Activated CD4-positive, CD25-positive, alpha-beta regulatory T cell treated with anti-CD3 and anti-CD28 coated beads, Interleukin-2, amount 50 U/mL, for 16 hours (primary cell): ENCODE results near the gene HRH3.

ENCODE experiments used
- DNase-seq: peaks from one replicate; pipeline ENCODE4 v3.0.0-alpha.2; 2020; ENCODE audit warnings: low read depth, low spot score

HRH3 gene

DNA sequence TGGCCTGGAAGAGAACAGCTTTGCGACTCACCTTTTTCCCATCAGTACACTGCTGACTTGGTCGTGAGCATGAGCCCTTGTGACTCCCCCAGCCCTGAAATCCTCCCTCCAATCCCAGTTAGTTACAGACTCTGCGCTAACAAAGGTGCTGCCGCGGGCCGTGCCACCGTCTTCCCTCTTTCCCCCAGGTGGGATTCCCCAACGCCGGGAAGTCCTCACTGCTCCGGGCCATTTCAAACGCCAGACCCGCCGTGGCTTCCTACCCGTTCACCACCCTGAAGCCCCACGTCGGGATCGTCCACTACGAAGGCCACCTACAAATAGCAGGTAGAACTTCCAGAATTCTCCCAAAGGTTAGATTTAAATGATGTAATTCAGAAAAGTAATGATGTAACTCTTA, 21.1 kb downstream of the HRH3 start:
- no peak for DNase-seq

DNA sequence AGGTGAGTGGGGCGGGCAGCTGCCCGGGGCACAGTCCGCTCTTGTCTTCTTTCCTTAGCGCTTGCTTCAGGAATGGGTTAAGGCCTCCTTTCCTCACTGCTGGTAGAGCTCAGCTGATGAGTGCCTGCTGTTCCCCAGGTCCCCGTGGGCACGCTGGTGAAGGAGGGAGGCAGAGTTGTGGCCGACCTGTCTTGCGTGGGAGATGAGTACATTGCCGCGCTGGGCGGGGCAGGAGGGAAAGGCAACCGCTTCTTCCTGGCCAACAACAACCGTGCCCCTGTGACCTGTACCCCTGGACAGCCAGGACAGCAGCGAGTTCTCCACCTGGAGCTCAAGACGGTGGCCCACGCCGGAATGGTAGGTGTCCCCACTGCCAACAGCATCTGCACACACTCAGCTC, 21.6 kb downstream of the HRH3 start:
- no peak for DNase-seq

DNA sequence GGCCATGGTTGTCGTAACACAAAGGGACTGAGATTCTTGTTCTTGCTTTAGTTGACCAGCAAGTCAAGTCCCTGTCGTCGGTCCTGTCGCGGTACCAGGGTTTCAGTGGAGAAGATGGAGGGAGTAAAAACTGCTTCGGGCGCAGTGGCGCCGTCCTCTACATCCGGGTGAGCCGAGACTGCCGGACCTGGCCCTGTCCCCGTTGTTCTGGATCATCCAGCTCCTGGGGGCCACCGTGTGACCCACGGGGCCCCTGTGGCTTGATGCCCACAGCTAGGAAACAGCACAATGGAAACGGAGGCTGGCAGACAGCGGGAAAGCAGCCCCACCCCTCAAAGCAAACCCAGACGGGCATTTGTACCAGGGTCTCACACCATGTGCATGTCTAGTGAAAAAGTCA, 22.3 kb downstream of the HRH3 start:
- DNase-seq: no peak

DNA sequence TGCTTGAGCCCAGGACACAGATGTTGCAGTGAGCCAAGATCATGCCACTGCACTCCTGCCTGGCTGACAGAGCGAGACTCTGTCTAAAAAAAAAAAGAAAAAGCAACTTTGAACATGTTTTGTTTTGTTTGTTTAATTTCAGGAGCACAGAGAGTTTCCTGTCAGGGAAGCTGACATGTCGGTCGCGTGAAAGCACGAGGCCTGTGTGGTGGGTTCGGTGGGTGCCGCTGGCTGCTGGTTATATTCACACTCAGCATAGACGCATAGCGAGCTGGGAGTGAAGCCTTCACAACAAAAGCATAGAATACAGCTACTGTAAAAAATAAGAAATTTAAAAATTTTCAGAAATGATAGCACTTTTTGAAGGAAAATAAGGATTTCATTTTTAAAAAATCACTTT, 22.8 kb downstream of the HRH3 start:
- no peak for DNase-seq

DNA sequence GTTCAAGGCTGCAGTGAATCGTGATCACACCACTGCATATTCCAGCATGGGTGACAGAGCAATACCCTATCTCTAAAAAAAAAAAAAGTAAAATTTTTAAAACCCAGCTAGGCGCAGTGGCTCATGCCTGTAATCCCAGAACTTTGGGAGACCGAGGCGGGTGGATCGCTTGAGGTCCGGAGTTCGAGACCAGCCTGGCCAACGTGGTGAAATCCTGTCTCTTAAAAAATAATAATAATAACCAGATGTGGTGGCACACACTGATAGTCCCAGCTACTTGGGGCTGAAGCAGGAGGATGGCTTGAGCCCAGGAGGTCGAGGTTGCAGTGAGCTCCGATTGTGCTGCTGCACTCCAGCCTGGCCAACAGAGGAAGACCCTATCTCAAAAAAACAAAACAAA, 23.8 kb downstream of the HRH3 start:
- DNase-seq: no peak

DNA sequence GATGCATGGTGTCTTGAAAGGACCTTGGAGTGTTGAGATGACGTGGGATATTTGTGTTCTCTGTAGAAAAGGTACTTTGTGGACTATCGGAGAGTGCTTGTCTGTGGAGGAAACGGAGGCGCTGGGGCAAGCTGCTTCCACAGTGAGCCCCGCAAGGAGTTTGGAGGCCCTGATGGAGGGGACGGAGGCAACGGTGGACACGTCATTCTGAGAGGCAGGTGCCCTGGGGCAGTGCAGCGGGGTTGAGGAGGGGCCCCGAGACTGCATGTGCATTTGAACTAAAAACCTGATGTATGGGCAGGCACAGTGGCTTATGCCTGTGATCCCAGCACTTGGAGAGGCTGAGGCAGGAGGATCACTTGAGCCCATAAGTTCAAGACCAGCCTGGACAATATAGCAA, 24.3 kb downstream of the HRH3 start:
- no peak for DNase-seq

DNA sequence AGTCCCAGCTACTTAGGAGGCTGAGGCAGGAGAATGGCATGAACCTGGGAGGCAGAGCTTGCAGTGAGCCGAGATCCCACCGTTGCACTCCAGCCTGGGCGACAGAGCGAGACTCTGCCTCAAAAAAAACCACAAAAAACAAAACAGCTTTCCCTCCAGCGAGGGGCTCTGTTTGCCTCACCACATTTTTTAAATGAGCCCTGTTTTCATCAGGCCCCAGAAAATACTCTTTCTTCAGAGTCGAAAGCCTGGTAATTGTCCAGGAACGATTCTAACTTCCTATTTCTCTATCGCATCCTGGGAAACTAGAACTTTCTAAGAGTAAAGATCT, 25.0 kb downstream of the HRH3 start:
- DNase-seq: no peak

DNA sequence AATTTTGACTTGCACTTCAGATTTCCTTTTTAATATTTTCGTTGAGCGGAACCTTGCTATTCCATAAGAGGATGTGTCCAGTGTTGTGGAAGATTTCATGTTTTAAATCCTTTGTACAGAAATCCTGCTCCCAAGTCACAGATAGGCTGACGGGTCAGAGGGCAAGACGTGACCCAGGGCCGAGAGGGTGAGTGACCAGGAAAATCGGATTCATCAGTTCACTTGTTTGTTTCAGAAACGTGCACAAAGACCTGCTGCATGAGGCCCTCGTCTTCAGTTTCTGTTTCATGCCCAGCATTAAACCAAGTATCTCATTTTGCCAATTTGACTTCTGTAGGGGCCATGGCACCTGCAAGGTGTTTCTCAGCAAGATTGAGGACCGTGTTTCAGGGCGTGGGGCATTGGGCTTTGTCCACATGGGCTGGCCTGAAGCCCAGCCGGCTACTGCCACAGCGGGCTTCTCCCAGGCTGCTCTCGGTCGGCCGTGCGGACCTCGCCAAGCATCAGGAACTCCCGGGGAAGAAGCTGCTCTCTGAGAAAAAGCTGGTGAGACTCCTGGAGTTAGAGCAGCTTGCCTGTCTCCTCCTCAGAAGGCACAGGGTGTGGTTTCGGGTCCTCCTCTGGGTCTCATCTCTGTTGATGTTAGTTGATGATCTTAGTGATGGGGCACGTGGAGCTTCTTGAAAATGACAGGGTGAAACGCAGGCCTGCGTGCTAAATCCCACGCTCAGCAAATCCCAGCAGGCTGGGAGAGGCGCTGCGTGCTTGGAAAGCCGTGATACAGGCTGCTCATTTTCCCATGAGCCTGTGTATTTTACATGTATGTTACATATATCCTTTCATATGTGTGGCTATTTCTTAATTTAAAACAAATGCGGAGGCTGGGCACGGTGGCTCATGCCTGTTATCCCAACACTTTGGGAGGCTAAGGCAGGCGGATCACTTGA, 26.7 kb downstream of the HRH3 start:
- DNase-seq: no peak

DNA sequence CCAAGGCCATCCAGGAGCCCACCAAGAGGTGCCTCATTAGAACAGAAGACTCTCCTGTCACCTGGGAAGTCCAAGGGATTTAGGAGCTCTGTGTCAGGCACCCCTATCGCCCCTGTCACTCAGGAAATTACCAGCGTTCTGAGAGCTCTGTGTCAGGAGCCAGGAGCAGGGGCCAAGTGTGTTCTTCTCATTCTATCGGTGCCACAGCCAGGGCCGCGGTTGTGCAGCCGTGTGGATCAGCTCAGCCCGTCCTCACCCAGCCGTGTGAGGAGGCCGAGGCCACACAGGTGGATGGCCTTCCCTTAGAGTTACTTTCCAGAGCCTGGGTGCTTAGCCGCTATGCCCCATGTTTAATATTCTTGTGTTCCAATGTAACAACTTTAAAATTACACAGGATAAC, 27.4 kb downstream of the HRH3 start:
- DNase-seq: no peak

DNA sequence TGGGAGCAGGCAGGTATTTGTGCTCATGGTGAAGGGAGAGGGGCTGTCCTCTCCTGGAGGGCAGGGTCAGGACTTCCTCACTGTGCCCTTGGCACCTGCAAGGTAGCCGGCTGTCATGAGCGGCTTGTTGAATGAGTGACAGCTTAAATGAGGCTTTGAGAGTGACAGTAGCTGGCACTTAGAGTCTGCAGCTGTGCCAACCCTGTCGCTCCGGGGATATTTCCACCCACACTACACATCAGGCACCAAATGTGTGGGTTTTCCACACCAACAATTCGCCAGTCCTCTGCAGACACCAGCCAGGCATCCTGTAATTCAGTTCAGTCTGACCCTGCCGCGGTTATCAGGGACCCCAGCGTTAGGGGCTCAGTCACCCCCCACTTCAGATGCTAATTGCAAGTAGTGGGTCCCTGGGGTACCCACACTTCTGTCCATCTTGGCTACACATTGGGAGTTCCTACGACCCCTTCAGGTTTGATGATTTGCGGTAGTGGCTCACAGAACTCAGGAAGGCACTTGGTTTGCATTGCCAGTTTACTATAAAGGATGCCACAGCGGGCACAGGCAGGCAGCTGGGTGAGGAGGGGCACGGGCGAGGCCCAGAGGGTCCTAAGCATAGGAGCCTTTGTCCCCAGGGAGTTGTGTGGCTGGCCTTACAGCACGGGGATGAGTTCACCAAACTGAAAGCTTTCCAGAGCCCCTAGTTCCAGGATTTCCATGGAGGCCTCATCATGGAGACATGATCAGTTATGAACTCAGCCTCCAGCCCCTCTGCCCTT, 28.1 kb downstream of the HRH3 start:
- DNase-seq: no peak

DNA sequence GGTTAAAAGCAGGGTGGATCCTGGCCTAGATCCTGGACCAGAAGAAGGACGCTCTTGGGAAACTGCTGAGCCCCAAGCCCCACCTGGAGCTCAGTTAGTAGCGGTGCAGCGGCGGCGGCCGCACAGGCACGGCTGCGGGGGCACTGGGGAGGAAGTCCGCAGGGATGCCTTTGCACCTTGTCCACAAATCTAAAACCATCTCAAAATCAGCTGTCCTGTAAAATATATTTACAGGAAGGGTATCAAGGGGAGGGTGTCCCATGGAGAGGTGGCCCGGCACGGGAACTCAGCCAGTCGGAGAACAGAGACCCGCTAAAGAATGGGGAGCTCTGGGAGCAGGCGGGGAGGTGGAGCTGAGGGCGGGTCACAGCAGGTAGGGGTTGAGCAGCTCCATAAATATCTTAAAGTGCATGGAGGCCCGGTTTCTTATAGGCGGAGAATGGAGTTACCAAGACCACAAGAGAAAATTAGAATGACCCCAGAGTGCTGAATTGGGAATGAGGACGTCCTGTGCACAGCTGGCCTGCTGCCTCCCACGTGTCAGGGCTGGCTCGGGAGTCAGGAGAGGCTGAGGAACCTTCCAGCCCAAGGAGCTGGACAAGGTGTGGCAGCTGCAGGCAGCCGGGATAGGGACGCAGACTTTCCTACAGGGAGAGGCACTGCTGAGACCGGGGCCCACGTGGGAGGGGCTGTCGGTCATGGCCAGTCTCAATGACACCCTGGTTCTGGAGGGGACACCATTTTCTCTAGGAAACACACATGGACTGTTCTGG, 29.3 kb downstream of the HRH3 start:
- no peak for DNase-seq

DNA sequence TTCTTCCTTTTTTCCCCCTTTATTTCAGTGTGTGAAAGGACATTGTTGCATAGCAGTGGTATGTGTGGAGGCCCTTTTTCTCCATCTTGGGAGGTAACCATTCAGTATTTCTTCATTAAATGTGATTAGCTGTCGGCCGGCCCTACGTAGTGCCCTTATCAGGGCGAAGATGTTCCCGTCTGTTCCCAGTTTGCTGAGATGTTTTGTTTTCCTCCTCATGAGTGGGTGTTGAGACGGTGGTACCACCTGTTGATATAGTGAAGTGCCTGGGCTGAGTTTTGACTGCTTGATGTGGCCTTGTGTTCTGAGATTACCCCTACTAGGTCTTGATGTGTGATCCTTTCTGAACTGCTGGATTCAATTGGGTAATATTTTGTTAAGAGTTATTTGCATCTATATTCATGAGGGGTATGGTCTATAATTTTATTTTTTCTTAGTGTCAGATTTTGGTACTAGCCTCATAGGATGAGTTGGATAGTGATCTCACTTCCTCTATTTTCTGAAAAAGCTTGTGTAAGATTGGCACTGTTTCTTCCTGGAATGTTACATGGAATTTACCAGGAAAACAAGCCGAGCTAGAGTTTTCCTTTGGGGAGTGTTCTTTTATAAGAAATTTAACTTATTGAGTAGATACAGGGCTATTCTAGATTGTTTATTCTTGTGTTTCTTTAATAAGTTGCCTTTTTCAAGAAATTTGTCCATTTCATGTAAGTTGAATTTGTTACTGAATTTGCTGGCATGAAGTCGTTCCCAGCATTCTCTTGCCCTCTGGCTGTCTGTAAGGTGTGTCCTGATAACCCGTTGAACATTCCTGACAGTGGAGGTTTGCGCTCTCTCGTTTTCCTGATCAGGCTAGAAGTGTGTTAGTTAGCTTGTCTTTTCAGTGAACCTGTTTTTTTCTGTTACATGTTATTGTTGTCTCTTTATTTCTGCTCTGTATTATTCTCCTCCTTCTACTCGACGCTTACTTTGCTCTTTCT, 32.9 kb downstream of the HRH3 start:
- no peak for DNase-seq

DNA sequence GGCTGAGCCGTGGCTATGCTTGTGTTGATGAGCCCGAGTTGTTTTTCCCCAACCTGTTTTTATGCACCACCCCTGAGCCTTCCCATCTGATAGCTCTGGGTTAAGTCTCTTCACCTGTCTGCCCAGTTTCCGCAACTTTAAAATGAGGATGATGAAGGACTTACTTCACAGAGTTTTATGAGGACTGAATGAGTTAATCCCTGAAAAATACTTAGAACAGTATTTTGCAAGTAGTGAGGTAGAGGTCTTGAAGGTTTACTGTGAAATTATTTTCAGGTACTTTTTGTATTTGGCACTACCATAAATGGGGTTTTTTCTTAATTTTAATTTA, 34.0 kb downstream of the HRH3 start:
- DNase-seq: no peak

DNA sequence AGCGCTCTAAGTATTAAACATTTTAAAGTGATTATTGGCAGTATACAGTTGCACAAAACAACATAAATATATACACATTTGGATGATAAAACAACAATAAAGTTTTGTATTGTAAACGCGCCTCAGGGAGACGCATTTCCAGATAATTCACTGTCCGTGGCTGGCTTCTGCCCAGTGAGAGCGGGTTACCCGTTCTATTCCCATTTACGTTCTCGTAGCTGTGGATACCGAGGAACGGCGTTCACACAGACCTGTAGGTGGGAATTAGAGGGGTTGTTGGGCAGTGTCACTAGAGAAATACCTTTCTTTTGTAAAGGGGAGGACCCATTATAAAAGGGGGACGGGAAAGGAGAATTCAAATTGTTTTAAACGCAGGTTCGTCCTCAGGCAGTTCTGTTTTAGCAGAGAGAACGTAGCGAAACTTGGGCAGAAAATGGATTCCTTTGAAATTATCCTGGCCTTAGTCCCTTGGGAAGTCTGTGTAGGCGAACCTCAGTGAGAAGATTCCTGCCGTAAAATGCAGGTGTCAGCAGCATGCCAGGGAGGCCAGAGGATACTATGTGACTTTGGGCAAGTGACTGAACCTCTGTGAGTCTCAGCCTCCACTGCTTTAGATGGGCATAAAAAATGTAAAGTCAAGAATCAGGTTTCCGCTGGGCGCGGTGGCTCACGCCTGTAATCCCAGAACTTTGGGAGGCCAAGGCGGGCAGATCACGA, 36.5 kb downstream of the HRH3 start:
- no peak for DNase-seq

DNA sequence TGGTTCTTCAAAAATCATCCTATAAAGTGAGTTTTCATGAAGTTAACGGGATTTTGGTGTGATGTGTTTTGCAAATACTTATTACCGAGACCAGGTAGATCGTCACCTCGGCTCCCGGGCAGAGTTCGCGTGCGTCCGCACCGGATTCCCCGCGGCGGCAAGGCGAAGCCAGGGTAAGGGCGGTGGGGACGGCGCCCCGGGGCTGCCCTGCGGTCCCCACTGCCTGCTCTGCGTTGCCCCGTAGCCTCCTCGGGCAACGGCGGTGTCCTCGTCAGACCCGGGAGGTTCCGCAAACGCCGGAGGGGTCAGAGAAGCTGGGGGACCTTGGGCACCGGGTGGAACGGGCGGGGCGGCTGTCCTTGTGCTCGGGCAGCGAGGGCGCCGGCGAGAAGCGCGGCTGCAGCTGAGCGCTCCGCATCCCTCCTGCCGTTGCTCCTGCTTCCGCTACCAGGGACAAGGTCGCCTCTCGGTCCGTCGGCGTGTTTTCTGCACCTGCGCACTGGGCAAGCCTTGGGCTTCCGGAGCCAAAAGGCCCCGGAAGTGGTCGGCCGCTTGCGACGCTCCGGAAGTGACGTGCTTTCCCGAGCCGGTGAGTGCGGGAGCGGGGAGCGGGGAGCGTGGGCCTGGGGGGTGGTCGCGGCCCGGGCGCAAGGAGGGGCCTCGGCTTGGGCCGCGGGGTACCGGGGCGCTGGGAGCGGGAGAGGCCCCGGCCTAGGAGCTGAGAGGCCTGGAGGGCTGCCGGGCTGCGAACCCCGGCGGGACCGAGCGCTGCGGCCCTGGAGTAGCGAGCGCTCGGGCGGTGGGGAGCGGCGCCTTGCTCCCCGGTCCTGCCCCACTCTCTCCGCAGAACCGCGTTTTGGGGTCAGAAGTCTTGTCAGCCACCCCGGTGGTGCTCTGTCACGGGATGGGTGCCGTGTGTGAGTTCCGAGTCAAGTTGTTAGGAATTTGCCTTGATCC, 37.3 kb downstream of the HRH3 start, which contains the start of gene MTG2:
TSS of gene MTG2 (plus strand) at position 560 of the 957 bp plus-strand sequence. CDS start 10,393 bp downstream, outside the sequence.
- peak; percentile 89 for DNase-seq

DNA sequence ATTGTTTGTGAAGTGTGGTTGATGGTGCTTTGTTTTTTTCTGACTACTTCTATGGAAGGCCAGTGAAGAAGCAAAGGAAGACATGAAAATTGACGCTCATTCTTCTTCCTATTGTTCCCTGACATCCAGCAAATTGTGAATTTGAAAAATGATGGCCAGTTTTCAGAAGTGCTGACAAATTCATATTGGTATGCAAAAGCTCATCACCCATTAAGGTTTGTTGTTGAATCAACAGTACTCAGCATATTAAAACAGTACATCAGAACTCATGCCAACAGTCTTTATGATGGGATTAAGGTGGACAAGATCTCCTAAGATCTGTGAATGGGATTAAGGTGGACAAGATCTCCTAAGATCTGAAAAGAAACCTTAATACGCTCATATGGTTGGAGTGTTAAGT, 38.3 kb downstream of the HRH3 start:
- DNase-seq: no peak

DNA sequence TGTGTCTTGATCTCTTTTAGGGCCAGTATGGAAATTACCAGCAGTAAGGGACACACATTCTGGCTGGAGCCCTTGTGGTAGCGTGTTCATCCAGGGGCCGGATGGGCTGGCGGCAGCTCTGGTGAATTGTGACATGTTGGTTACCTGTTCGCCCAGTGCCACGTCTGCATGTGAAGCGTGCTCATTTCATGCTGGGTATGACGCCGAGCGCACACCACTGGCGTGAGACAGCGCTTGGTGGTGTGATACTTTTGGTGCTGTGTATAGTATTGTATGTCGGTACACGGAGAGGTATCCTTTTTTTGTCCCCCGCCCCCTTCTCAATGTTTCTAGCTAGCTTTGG, 40.9 kb downstream of the HRH3 start:
- DNase-seq: no peak

DNA sequence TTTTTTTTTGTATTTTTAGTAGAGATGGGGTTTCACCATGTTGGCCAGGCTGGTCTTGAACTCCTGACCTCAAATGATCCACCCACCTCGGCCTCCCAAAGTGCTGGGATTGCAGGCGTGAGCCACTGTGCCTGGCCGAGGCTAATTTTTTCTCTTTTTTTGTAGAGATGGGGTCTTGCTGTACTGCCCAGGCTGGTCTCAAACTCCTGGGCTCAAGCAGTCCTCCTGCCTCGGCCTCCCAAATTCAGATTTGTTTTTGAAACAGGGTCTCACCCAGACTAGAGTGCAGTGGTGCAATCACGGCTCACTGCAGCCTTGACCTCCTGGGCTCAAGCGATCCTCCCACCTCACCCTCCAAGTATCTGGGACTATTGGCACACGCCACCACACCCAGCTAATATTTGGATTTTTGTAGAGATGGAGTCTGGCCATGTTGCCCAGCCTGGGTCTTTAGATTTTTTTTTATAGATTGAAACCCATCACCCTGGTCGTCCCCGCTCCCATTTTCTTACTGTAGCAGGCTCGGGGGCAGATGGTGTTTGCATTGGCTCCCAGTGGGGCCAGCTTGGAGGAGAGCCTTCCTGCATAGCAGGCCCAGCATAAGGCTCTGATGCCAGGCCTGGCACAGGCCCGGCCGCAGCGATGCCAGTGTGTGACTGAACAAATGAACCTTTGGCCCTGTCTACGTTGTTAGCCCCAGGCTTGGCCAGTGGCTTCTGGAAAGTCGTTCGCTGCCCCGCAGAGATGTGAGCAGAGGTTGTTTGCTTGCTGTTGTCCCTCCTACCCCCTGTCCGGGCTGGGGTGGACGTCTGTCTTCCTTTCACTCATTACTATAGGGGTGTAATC, 41.5 kb downstream of the HRH3 start:
- no peak for DNase-seq
